ENCODE data around the gene B3GALT5. TPM values are rescaled to one million over a fixed set of nuclear protein-coding genes. Genes with fewer than 3 reads are reported as not detected.
"Not testable (repeated sequence)": the region's sequence is repeated elsewhere in the genome, so short reads cannot be mapped to it uniquely, and the experiment has no call there.

The B3GALT5 gene
- 12.1 and 25.4 TPM in 2 replicates for total RNA-seq (2014; rRNA removed; shearing (Covaris generic); ENCODE audit: low replicate concordance)

- DNase-seq (ENCODE audit: low read depth), result peak; percentile 44
- in situ Hi-C loops (cut with HindIII; ENCODE audit: low pct_unique_long_range_greater_than_20kb, low sequenced_read_pairs), result loop anchor here (25.0 kb wide), 1 partner anchor 100 kb away; no protein-coding TSS in a partner anchor
Observed at GRCh38 chr21:39612233-39613040, at the start of gene B3GALT5. TSS of gene B3GALT5 (plus strand) at chr21:39612940. CDS start at chr21:39660560, 47,620 bp downstream.

- in situ Hi-C loops (cut with HindIII; ENCODE audit: low pct_unique_long_range_greater_than_20kb, low sequenced_read_pairs), result no loop called here
- DNase-seq (ENCODE audit: low read depth), result no peak
Observed at GRCh38 chr21:39564200-39564599, 48.5 kb upstream of the B3GALT5 start.

GRCh38 chr21:39567180-39567972, 45.4 kb upstream of the B3GALT5 start:
- in situ Hi-C loops (cut with HindIII; ENCODE audit: low pct_unique_long_range_greater_than_20kb, low sequenced_read_pairs), result no loop called here

GRCh38 chr21:39568361-39568760, 44.4 kb upstream of the B3GALT5 start:
- in situ Hi-C loops (cut with HindIII; ENCODE audit: low pct_unique_long_range_greater_than_20kb, low sequenced_read_pairs), result no loop called here
- no peak for DNase-seq (ENCODE audit: low read depth)

More at GRCh38 chr21:39567180-39567972, 45.4 kb upstream of the B3GALT5 start:
- DNase-seq (ENCODE audit: low read depth), result no peak

GRCh38 chr21:39575775-39576174, 37.0 kb upstream of the B3GALT5 start:
- DNase-seq (ENCODE audit: low read depth), result no peak
- in situ Hi-C loops (cut with HindIII; ENCODE audit: low pct_unique_long_range_greater_than_20kb, low sequenced_read_pairs), result no loop called here

- in situ Hi-C loops (cut with HindIII; ENCODE audit: low pct_unique_long_range_greater_than_20kb, low sequenced_read_pairs), result no loop called here
- no peak for DNase-seq (ENCODE audit: low read depth)
Observed at GRCh38 chr21:39576518-39577128, 36.1 kb upstream of the B3GALT5 start.

- in situ Hi-C loops (cut with HindIII; ENCODE audit: low pct_unique_long_range_greater_than_20kb, low sequenced_read_pairs), result no loop called here
- no peak for DNase-seq (ENCODE audit: low read depth)
Observed at GRCh38 chr21:39579734-39580332, 32.9 kb upstream of the B3GALT5 start.

- no peak for DNase-seq (ENCODE audit: low read depth)
- in situ Hi-C loops (cut with HindIII; ENCODE audit: low pct_unique_long_range_greater_than_20kb, low sequenced_read_pairs), result no loop called here
Observed at GRCh38 chr21:39580744-39581143, 32.0 kb upstream of the B3GALT5 start.

- in situ Hi-C loops (cut with HindIII; ENCODE audit: low pct_unique_long_range_greater_than_20kb, low sequenced_read_pairs), result no loop called here
- no peak for DNase-seq (ENCODE audit: low read depth)
Observed at GRCh38 chr21:39581414-39581813, 31.3 kb upstream of the B3GALT5 start.

GRCh38 chr21:39582749-39583148, 30.0 kb upstream of the B3GALT5 start:
- in situ Hi-C loops (cut with HindIII; ENCODE audit: low pct_unique_long_range_greater_than_20kb, low sequenced_read_pairs), result no loop called here

GRCh38 chr21:39583586-39583985, 29.2 kb upstream of the B3GALT5 start:
- DNase-seq (ENCODE audit: low read depth); in situ Hi-C loops (cut with HindIII; ENCODE audit: low pct_unique_long_range_greater_than_20kb, low sequenced_read_pairs): not testable (repeated sequence)

More at GRCh38 chr21:39582749-39583148, 30.0 kb upstream of the B3GALT5 start:
- DNase-seq (ENCODE audit: low read depth), result no peak

- in situ Hi-C loops (cut with HindIII; ENCODE audit: low pct_unique_long_range_greater_than_20kb, low sequenced_read_pairs), result no loop called here
- no peak for DNase-seq (ENCODE audit: low read depth)
Observed at GRCh38 chr21:39587376-39587775, 25.4 kb upstream of the B3GALT5 start.

- in situ Hi-C loops (cut with HindIII; ENCODE audit: low pct_unique_long_range_greater_than_20kb, low sequenced_read_pairs), result no loop called here
- no peak for DNase-seq (ENCODE audit: low read depth)
Observed at GRCh38 chr21:39588884-39589283, 23.9 kb upstream of the B3GALT5 start.

- no peak for DNase-seq (ENCODE audit: low read depth)
- in situ Hi-C loops (cut with HindIII; ENCODE audit: low pct_unique_long_range_greater_than_20kb, low sequenced_read_pairs), result no loop called here
Observed at GRCh38 chr21:39593522-39593921, 19.2 kb upstream of the B3GALT5 start.

- in situ Hi-C loops (cut with HindIII; ENCODE audit: low pct_unique_long_range_greater_than_20kb, low sequenced_read_pairs), result no loop called here
- DNase-seq (ENCODE audit: low read depth), result no peak
Observed at GRCh38 chr21:39595465-39595864, 17.3 kb upstream of the B3GALT5 start.

GRCh38 chr21:39597595-39597994, 15.1 kb upstream of the B3GALT5 start:
- no peak for DNase-seq (ENCODE audit: low read depth)
- in situ Hi-C loops (cut with HindIII; ENCODE audit: low pct_unique_long_range_greater_than_20kb, low sequenced_read_pairs), result no loop called here

- DNase-seq (ENCODE audit: low read depth), result peak; percentile 39
- in situ Hi-C loops (cut with HindIII; ENCODE audit: low pct_unique_long_range_greater_than_20kb, low sequenced_read_pairs), result no loop called here
Observed at GRCh38 chr21:39599191-39599970, 13.4 kb upstream of the B3GALT5 start.

Data from Caki2 (cell line).